Activated effector memory CD4-positive, alpha-beta T cell treated with Interleukin-2 at 50 U/mL for 16 hours (primary cell): ENCODE results near the gene FBXO38.
"Not testable (repeated sequence)": the region's sequence is repeated elsewhere in the genome, so short reads cannot be mapped to it uniquely, and the experiment has no call there.

Experiments
- DNase-seq: peaks from one replicate; pipeline ENCODE4 v3.0.0-alpha.2; 2020

FBXO38 gene

DNA sequence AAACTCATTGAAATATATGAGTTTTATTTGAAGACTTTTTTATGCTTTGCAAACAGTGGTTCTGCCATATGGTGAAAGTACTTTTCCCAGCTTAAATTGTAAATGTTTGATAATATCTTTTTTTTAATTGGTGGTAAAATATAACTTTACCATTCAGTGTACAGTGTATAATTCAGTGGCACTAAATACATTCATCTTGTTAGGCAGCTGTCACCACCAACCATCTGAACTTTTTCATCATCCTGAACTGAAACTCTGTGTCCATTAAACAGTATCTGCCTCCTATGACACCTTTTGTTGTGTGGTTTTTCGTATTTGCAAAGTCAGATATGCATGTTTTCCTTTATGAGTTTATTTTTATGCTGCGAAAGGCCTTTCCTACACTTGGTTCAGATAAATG lies 45.1 kb downstream of the FBXO38 start:
- DNase-seq, result no peak

DNA sequence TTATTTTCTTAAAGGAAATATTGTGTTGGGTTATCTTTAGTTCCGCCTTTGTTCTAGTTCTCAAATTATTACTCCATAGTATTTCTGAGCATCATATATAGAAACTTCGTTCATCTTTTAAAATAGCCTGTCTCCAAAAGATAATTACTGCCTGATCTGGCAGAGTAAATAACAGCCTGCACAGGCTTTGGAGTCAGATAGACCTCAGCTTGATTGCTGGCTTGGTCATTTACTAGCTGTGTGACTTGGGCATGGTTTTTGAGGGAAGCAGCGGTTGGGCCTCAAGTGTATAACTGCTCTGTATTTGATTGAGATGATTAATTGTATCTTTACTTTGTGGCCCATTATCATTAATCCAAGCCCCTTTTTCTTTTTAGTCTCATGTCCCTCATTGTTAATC lies 50.1 kb downstream of the FBXO38 start:
- DNase-seq, result no peak

DNA sequence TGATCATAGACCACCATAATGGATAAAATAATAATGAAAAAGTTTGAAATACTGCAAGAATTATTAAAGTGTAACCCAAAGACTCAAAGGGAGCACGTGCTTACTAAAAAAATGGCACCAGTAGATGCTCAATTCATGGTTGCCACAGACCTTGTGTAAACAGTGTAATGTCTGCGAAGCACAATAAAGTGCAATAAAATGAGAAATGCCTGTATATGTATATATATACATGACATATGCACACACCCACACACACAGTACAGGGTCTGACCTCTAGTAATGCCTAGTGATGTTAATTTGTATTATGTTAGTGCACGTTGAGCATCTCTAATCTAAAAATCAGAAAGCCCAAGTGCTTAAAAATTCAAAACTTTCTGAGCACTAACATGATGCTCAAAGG lies 52.3 kb downstream of the FBXO38 start:
- no peak for DNase-seq

DNA sequence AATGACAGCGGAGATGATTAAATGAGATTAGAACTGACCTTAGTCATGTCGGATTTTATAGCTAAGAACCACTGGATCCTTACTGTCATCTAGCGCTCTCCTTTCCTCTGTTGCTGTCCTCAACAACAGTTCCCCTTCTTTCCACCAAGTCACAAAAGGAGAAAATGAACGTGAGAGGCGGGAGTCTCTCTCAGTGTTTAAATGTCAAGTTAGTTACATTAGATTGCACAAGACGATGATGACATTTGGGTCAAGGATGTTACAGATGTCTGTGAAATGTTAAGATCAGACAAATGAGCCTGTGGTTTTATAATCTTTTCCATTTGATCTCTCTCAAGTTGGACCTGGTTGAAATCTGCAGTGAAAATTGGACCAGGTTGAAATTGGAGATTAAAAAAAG lies 53.5 kb downstream of the FBXO38 start:
- no peak for DNase-seq

DNA sequence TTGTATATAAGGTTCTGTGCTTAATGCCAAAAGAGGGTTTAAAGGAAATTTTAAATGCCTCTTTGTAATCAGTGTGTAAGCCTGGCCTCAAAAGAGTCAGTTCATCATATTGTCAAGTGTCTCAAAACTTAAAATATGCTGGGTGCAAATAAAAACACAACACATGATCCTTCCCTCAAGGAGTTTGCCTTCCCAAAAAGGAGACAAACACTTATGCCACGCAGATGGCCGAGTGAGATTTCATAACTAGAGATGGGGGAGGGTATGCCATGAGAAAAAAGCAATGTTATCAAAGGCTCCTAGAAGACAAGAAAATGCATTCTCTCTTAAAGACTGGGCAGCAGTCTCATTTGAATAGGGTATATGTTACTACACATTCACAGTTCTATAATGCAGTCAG lies 55.2 kb downstream of the FBXO38 start:
- DNase-seq, result no peak

DNA sequence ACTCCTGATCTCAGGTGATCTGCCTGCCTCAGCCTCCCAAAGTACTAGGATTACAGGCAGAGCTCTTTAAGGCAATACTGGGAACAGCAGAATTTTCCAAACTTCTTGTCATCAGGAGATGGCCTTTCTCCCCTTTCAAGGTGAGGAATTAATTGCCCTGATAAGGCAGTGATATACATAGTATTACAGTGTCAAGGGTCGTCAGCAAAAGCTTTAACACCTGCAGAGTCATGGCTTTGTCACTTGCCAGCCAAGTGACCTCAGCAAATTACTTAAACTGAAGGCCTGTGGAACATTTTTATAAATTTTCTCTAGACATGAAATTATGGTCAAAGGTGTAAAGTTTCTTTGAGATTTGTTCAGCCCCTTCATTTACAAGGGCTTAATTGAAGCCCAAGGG lies 59.5 kb downstream of the FBXO38 start:
- no peak for DNase-seq

DNA sequence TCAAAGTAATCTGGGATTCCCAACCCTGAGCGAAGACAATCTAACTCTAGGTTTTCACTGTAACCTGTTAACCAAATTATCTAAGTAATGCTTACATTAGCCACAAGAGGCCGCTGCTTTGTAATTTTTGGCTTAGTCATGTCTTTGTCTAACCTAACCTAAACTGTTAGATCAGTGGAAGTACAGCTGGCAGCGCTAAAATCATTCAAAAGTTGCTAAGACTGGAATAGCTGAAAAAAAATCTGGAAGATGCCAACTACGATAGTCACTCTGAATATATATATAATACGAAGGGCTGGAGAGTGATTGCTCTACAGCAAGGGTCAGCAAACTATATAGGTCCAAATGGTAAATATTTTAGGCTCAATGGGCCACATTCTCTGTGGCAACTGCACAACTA lies 60.2 kb downstream of the FBXO38 start:
- no peak for DNase-seq

DNA sequence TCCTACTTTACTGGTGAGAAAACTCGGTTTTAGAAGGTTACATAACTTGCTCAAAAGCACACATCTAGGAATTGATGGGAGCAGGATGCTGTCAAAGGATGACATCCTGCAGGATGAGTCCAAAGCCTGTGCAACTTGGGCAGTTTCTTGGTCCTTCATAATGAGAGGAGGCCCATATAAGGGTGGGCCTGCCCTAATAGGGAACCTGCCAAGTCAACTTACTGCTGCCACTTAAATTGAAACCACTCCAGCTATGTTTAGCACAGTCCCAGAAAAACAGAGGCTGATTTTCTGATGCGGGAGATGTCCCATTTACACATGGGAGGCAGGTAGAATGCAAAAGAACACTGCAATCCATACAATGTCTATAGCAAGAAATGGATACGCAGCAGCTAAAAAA lies 61.8 kb downstream of the FBXO38 start:
- no peak for DNase-seq

DNA sequence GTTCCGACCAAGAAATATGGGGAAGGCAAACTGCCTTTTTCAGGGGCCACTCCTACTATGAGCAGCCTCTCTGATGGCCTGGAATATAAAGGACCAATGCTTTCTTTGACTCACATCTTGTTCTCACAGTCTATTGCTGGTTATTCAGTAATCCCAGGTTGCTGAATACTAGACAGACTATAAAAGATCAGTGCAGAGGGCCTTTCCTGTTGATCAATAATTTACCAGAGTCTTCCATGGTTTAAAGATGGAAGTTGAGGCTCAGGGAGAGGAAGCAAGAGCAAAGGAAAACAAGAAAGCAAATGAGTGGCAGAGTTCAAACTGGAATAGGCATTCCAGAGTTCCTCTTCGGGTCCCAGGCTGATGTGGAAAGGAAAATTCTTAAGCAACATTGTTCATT lies 62.9 kb downstream of the FBXO38 start:
- DNase-seq, result no peak

DNA sequence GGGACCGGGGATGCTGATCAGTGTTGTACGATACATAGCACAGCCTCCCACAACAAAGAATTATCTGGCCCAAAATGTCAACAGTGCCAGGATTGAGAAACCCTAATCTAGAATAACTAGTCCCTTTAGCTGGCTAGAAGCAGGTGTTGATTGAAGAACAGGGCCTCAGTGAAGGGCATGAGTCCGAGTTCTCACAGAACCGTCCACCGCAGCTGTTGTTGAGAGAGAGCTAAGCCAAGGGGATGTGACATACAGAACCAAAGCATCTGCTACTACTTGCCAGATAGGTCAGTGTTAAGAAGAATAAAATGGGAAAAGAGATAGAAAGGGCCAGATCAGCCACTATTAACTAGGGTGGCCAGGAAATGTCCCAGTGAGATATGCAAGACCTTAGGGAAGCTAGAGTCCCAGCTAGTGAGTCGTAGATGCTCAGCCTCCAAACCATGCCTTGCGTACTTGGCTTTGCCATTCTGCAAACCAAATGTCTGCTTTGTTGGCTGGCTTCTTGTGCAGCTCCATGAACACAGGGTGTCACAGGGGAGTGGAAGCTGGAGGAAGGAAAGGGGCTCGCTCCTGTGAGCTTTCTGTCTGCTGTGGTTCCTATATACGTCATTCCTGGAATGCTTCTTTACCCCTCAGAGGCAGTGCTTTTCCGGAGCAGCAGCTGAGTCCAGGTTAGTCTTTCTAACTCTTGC lies 68.9 kb downstream of the FBXO38 start:
- DNase-seq, result no peak

DNA sequence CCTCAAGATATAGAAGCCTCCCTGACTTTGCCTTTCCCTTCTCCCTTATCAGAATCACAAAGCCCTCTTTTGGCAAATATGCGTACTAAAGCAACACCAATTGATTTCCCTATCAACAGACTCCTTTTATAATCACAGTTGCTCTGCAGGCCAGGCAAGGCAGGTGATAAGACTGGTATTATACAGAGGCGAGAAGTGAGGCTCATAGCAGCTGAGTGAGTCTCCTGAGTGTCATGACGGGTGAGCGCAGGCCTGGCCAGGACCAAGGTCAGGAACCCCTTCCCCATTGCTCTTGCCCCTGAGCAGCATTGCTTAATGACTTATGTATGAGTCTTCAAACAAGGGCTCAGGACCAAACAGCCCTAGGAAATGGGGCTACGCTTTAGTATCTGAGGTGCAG lies 70.8 kb downstream of the FBXO38 start:
- no peak for DNase-seq

DNA sequence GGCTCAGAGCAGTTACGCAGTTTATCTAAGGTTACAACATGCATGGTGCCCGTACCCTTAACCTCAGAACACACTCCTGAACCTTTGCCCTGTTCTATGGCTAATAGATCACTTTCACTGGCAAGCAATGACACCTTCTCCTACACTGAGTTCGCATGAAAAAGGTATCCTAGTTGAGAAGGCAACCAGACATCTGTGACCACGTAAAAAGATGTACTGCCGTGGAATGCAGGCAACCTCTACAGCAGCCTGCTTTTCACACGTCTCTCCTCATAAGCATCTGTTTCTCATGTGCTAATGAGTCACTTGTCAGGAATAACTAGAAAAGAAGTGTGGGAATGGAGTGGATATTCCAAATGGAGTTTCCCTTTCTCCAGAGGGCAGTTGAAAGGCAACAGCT lies 71.4 kb downstream of the FBXO38 start:
- DNase-seq, result no peak

DNA sequence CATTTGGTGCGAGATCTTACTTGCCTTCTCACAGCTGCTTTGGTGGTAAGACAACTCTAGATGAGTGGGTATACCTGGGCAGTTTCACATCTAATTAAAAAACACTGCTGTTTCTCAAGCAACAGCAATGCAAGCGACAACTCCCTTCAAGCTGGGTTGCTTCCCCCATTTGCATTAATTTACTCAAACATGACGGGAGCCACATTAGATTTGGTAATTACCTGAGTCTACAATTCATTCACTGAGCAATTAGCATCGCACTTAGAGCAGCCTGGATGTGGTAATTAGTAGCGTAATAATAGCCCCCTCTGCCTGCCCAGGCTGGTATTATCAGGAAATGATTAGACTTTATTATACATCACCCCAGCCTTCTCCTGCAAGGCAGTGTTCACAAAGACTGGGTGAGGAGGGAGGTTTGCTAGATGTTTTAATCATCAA lies 73.4 kb downstream of the FBXO38 start:
- DNase-seq, result no peak

DNA sequence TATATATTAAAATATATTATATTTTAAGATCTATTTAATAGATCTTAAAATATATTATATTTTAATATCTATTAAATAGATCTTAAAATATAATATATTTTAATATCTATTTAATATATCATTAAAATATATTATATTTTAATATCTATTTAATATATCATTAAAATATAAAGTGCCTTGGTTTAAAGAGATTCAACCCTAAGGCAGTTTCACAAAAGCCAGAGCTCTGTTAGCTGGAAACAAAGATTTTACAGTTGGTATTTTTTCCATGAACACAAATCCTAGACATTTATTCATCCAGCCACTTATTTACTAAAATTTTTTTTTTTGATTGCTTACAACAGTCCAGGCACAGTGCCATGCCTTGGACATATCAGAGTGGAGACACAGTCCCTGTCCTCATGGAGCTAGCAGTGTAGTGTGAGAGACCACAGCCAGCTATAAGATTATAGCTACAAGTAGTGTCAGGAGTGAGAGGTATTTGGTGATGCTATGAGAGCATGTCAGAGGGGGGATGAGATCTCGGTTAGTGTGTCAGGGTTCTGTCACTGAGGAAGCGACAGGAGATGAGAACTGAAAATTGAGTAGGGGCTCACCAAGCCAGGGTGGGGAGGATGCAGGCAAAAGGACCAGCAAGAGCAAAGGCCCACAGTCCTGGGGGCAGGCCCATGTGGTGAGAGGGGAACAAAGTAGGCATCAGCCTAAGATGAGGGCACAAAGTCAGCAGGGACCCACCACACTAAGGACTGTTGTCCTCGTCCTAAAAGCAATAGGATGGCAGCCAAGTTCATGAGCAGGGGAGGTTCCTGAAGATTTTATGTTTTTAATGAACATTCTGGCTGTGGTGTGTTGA lies 74.5 kb downstream of the FBXO38 start:
- DNase-seq, result no peak

DNA sequence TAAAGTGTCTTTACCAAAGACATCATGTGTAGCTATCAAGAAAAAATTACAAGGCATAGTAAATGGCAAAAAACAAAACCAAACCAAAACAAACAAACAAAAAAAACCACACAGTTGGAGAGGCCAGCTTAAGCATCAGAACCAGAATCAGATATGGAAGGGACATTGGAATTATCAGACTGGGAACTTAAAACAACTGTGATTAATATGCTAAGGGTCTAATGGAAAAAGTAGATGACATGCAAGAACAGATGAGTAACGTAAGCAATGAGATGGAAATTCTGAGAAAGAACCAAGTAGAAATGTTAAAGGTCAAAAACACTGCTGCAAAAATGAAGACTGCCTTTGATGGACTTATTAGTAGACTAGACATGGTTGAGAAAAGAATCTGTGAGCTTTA lies 75.9 kb downstream of the FBXO38 start:
- no peak for DNase-seq

DNA sequence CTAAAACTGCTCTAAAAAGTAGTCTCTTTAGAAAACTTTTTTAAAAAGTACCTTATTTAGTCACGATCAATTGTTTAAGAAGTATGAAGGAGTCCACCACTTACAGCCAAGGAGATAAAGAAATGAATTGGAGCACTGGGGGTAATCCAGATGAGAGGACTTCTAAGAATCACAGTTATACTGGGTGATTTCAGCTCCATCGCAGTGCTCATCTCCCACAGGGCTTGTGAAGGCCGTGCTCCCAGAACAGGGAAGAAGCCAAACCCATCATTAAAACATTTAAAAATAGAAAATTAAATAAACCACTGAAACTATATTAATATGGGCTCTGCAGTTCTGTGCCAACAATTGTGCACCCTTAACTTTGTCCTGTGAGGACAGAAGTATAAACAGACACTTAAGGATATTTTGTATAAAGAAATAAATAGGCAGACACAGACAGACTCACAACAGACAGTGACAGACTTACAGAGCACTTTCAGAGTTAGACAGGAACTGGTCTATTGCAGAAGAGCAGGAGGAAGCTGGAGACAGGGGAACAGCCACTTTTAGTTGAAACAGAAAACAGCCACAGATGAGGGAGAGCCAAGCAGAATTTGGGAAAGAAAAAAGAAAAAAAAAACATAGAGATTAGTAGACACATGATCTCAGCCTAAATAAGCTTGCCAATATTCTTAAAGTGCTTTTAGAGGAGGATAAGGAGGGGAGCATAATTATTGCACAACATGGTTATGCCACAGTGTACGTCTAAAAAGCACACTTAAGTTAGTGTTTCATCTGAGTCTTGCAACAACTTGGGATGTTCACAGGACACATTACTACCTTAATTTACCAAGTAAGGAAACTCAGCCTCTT lies 81.8 kb downstream of the FBXO38 start:
- DNase-seq, result no peak

DNA sequence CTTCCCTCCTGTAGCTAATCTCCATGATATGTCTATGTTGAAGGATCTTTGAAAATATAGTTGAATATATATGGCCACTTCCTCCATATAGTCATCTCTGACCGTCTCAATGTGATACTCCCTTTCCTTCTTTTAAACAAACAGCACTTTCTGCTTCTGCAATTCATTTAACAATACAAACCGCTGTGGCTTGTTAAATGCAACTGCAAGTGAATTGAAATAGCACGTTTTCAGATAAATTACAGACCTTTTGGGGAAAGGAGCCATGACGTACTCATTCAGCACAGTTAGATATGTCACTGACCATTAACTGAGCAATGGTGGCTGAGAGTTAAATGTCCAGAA lies 82.5 kb downstream of the FBXO38 start:
- no peak for DNase-seq

DNA sequence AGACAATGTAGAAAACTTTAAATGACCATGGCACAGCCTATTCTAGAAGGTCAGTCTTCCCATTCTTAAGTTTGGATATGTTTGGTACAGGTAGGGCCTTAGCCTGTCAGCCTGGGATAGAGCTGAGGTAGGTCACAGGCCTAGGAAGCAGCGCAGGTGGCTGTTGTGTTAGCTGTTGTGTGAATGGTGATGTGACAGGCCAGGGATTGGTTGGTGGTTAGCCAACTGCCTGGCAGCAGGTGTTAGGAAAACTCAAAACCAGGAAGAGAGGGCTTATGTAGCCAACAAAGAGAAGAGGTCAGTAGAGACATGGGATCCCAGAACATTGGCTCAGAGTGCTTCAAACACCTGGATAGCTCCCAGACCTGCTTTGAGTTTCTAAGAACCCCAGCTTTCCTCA lies 84.2 kb downstream of the FBXO38 start:
- DNase-seq, result no peak

DNA sequence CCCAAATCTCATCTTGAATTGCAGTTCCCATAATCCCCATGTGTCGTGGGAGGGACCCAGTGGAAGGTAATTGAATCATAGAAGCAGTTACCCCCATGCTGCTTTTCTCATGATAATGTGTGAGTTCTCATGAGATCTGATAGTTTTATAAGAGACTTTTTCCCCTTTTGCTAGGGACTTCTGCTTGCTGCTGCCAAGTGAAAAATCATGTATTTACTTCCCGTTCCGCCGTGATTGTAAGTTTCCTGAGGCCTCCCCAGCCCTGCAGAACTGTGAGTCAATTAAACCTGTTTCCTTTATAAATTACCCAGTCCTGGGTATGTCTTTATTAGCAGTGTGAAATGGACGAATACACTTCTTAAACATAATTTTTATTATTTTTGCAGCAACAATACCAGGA lies 85.0 kb downstream of the FBXO38 start:
- DNase-seq, result not testable (repeated sequence)

DNA sequence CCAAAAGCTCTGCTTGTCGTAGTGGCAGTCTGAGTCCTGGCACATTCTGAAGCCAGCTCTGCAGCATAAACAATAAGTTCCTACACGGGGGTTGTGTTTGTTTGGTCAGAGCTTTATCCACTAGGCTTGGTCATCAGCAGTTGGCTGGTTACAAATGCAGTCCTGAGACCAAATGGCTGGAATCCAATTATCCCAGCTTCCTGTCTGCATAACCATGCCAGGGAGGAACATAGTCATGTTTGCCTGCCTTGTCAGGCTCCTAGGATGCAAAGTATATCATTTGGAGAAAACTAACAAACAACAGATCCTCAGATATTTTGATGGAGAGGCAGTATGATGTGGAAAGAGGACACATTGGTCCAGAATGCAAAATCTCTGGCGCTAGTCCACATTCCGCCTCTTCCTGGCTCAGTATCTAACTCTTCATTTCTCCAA lies 85.8 kb downstream of the FBXO38 start:
- no peak for DNase-seq

DNA sequence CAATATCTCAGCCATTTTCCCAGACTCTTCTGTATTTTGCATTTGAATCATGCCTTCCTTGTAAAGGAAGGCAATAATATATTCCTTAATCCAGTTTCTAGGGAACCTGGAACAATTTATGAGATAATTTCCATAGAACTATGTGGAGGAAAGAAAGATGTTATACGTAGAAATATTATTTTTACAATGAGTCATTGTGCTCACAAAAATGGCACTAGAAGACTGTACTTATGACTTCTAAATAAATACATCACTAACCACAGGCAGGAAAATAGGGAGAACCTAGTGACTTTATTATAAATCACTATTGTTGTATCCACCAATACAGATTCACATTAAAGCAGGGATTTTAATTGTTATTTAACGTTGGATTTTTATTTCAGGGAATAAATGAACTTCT lies 87.6 kb downstream of the FBXO38 start:
- no peak for DNase-seq

DNA sequence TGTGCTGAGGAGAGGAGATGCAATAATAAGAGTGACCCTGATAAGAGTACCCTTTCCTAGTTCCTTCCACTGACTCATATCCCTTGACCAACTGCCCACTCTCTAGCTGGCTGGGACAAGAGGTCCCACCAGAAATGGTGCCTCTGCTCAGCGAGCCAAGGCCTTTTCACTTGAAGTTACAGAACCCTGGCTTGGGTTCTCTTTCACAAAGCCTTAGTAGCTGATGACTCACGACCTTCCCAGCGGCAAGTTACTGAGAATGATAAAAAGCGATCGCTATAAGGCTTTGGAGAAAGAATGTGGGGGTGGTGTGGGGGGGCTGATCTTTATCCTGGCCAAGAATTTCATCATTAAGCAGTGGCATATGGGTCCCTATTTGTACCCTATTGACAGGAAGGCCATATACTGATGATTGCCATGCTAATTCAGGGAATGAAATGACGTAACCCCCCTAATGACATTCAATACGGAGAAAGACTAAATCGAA lies 90.3 kb downstream of the FBXO38 start:
- DNase-seq, result no peak

DNA sequence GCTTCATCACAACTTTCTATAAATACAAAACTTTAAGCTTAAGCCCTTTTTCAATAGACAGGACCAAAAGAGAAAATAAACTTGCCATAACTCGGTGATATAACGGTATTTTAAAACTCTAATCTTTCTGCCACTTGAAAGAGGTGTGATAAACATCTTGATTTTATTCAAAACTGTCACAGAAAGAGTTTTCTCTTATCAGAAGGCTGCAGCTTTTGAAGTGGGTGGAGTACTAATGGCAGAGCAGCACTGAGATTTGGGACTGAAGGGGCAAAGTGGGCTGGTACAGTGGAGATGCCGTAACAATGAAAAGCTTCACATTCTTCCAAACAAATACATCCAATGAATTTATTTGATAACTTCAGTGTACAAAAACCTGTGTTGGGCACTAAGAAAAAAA lies 92.5 kb downstream of the FBXO38 start:
- no peak for DNase-seq

DNA sequence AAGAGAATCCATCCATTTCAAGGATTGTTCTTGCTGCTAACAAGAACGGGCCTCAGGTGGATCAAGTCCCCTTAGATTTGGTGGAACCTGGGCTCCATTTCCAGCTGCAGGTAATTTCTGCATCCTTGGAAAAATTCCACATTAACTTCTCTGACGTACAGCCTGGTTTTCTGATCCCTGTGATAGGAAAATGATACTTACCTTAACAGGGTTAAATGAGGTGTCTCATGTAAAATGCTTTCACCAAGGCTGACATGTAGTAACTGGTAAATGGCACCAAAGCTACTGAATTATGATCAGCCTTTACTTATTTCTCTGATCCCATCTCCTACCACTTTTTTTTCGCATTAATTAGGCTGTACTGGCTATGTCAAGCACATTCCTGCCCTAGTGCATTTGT lies 93.7 kb downstream of the FBXO38 start:
- no peak for DNase-seq
